H1 (cell line): Measurements from ENCODE around the gene NRK. TPM values are rescaled to one million over a fixed set of nuclear protein-coding genes. Genes with fewer than 3 reads are reported as not detected.

Experiments used
- ASH2L ChIP-seq: fragments of 200-600, 300-600 bp; sonication (generic); IDR thresholded peaks from one replicate; pipeline ENCODE4 v1.7.1; 2017; ENCODE audit warnings: low read length
- CHD2 ChIP-seq: IDR thresholded peaks from 2 replicates; pipeline ENCODE4 v1.6.1; 2012; ENCODE audit warnings: low read length, improper control_type of control experiment
- CTCF ChIP-seq, 3 experiments: IDR thresholded peaks; 1 replicate in 2 of 3; 2 replicates in 1 of 3; pipeline versions ENCODE4 v1.5.1 to v1.6.1; 2011; ENCODE audit warnings: low read length in 3 of 3, mild to moderate bottlenecking in 3 of 3, inconsistent platforms in 2 of 3, low read depth in 1 of 3, moderate library complexity in 1 of 3; ENCODE audit not compliant: insufficient read depth in 1 of 3; ENCODE audit errors: control extremely low read depth in 1 of 3
- JUND ChIP-seq: IDR thresholded peaks from 2 replicates; pipeline ENCODE4 v1.6.1; 2011; ENCODE audit warnings: mild to moderate bottlenecking, improper control_type of control experiment, low read length
- SP4 ChIP-seq: IDR thresholded peaks from 2 replicates; pipeline ENCODE4 v1.6.1; 2012; ENCODE audit warnings: low read length, inconsistent platforms
- ZNF274 ChIP-seq: IDR thresholded peaks from 2 replicates; pipeline ENCODE4 v1.7.0; 2012; ENCODE audit warnings: low read length, borderline replicate concordance; ENCODE audit errors: extremely low read depth
- polyA plus RNA-seq, 7 experiments: library from polyadenylated mRNA; depleted of rRNA in 3 of 7; stranded (reverse) in 5 of 7; unstranded in 2 of 7; fragments of >200 nt in 5 of 7; fragments of 200-250 nt in 2 of 7; gene quantifications; 1 replicate in 5 of 7; 2 replicates in 1 of 7; 4 replicates in 1 of 7; pipeline versions ENCODE4 v1.2.1 to v1.2.3, GENCODE V29; 2011 to 2013; ENCODE audit warnings: missing spikeins in 2 of 7, mixed read lengths in 2 of 7
- total RNA-seq: library from RNA; stranded (reverse); fragmentation: NEBNext Ultra II Directional; extraction: Animal tissue kit (Norgen Biotek cat#: 25700); gene quantifications from 2 replicates; pipeline ENCODE4 v1.2.1, GENCODE V29; 2021

Gene NRK
- total and polyA plus RNA-seq, 2 of the 8 experiments (the other 6 are each of a cell fraction or from before 2014, with no cell fraction given), result 0.86 to 8.3 TPM

- TF ChIP-seq ZNF274, result no peak
- TF ChIP-seq JUND, result no peak
- no peak for TF ChIP-seq SP4
- TF ChIP-seq ASH2L, result no peak
- no peak for TF ChIP-seq CHD2
- no peak for TF ChIP-seq CTCF (IDR thresholded peaks at IDR 0.05; ENCODE audit: control extremely low read depth in 1 of 3, insufficient read depth in 1 of 3, low read depth in 1 of 3, low read length in 3 of 3)
Measured at GRCh38 chrX:105972690-105973386, 150.5 kb downstream of the NRK start (continued).
